Frontal cortex (tissue), 4 donors: ENCODE data around the gene INKA1. TPM values are rescaled to one million over a fixed set of nuclear protein-coding genes. Genes with fewer than 3 reads are reported as not detected.
A peak's percentile ranks its signal among the peaks of the same experiment; 100 is the strongest.

ENCODE experiments used
- DNase-seq, 2 donors: peaks; one replicate each; pipeline ENCODE4 v3.0.0; 2012; ENCODE audit warnings: low spot score in 2 of 2
- FAIRE-seq: peaks from 2 replicates; lab custom pipeline; 2012; peaks lifted over from hg19 to GRCh38; lab: Jason Lieb, UNC
- total RNA-seq: library from RNA; depleted of rRNA; stranded (reverse); fragments of >200 nt; gene quantifications from one replicate; pipeline ENCODE4 v1.2.3, GENCODE V29; 2014
- donor health status: control.
- donor health status: control.
- donor health status: control.

INKA1 gene
- total RNA-seq, 1 donor from 2014 or later = 14.3 TPM

- no peak for FAIRE-seq
- DNase-seq = no peak
Measured at GRCh38 chr3:49785565-49786356, 17.3 kb upstream of the INKA1 start.

GRCh38 chr3:49786357-49787181 lies 16.5 kb upstream of the INKA1 start, which contains the start of gene IP6K1:
Gene IP6K1, minus strand, starts transcription at chr3:49786542. Its CDS starts 38,502 bp downstream, at chr3:49748040.
- DNase-seq (peak; percentile 100), FAIRE-seq (peak; percentile 96)

- FAIRE-seq (no peak), DNase-seq (no peak)
Measured at GRCh38 chr3:49787182-49787464, 15.9 kb upstream of the INKA1 start.

DNA sequence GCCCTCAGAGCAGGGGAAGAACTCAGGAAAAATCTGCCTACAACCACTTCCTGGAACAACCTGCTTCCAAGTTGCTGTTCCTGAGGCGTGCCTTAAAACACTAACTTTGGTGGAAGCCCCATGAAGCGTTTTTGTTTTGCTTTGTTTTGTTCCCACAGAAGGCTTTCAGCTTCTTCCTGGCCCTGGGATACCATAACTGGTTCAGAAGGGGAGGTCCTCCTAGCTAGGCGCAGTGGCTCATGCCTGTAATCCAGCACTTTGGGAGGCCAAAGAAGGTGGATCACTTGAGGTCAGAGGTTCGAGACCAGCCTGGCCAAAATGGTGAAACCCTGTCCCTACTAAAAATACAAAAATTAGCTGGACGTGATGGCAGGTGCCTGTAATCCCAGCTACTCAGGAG lies 15.5 kb upstream of the INKA1 start:
- DNase-seq (no peak), FAIRE-seq (no peak)

DNA sequence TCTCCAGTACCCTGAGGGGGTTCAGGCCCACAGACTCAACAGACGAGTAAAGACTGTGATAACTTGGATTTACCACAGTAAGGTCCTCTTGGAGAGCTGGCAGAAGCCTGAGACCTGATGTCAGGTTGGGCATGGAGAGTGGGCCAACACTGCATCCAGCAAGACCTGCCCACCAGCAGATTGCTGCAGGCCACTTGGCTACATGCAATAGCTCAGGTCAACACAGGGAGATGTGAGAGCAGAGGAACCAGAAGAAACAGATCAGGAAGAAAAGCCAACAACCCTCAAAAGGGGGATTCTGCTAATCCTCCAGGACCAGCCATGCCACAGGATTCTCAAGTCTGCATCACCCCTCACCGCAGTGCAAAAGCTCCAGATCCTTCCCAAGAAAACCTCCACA lies 15.0 kb upstream of the INKA1 start:
- DNase-seq (no peak), FAIRE-seq (no peak)

- FAIRE-seq = no peak
- DNase-seq = no peak
Measured at GRCh38 chr3:49790626-49791411, 12.2 kb upstream of the INKA1 start.

- DNase-seq (no peak), FAIRE-seq (no peak)
Measured at GRCh38 chr3:49791571-49791970, 11.5 kb upstream of the INKA1 start.

GRCh38 chr3:49792371-49793150 lies 10.5 kb upstream of the INKA1 start:
- no peak for FAIRE-seq
- no peak for DNase-seq

- DNase-seq (no peak), FAIRE-seq (no peak)
Measured at GRCh38 chr3:49793486-49794085, 9.5 kb upstream of the INKA1 start.

DNA sequence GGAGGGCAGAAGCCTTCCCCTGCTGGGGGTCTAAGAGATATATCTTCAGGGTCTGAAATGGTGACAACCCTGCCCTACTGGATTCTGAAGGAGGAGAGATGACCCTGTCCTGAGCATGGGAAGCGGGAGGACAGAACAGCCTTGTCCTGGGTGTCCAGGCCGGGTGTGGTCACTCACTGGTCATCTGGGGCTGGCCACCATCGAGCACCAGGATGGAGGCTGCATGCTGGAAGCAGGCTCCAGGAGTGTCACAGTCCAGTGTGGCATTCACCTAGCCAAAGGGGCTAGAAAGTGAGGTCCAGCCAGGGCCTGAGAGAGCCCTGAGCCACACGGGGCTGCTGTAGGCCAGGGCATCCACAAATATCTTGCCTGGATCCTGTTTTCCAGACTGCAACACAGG lies 8.6 kb upstream of the INKA1 start:
- FAIRE-seq = no peak
- DNase-seq = no peak

DNA sequence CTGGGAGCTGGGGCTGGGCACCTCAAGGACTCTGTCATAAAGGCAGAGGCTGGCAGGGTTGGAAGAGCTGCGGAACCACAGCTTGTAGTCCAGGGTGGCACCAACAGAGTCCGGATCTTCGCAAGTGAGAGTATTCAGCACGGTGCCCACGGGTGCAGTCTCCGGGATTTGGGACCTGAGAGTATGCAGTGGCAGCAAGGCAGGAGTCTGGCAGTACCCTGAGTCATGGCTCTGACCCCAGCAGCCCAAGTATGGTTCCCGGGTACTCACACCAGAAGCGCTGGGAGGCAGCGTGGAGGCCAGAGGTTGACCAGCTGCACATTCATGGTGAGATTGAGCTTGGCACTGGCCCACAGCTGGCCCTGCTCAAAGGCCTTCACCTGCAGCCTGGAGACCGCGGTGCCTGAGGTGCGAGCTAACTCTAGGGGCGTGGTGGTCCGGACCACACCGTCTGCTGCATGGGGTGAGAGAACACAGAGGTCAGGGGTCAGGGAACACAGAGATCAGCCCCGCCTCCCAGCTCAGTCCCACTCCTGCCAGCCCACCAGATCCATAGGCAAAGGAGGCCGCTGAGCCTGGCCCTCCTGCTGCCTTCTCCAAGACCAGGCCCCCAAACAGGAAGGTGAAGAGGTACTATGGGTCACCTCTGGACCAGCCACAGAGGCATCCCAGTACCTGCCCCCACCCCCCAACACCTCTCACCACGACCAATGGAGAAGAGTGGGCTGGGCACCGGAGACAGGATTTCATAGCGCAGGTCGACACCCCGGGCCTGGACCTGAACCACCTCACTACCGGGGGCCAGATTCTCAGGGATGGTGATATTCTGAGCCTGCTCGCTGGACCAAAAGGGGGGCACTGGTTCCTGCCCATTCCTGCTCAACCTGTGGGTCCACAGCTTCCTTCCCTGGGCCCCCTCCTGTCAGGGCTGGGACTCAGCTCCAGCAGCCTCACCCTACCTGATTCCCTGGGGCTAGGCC lies 7.8 kb upstream of the INKA1 start:
- FAIRE-seq (no peak), DNase-seq (no peak)

DNA sequence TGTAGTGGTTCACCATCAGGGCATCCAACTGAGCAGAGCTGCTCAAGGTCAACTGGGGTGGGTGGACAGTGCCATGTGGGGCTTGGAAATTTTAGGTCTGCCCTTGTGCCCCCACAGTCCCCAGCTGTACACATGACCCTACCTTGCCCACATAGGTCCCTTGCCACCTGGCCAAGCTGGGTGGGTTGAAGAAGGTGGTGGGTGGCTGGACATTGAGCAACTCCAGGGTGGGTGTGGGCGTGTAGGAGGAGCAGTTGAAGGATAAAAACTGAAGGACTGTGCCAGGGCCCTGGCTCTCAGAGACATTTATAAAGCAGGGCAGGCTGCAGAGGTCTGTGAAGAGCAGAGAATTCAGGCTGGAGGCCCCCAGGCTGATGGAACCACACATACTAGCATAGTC lies 4.0 kb upstream of the INKA1 start:
- FAIRE-seq (no peak), DNase-seq (no peak)

- DNase-seq (no peak), FAIRE-seq (no peak)
Measured at GRCh38 chr3:49799761-49800160, 3.3 kb upstream of the INKA1 start, which contains the start of gene CDHR4. Gene CDHR4, minus strand, starts transcription at chr3:49799873. Its CDS starts 61 bp downstream, at chr3:49799812.

- DNase-seq = no peak
- FAIRE-seq = no peak
Measured at GRCh38 chr3:49801160-49801559, 1.9 kb upstream of the INKA1 start.

DNA sequence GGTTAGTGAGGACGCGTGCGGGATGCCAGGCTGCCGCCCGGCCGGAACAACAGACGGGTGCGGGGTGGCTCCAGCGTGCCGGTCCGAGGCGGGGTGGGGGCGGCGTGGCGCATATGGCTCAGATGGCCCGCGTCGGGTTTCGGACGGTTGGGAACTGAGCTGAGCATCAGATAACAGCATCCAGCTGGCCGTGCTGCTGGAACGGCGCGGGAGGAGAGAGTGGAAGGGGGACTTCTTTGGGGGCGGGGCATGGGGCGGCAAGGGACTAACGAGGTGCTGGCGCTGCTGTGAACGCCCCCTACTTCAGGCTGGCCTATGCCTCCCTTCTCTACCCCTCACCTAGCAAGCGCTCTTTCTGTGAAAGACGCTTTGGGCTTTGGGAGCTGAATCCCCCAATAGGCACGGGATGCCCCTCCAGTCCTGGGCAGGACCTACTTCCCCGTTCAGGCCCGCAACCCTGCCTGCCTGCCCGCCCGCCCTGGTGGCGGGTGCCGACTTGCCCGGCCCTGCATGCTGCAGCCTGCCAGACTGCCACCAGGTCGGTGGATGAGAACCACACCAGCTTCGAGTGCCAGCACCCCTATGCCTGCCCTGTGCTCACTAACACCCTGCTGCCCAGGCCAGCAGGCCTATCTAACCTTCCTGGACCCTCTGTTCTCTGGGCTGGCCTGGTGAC lies 542 bp downstream of the INKA1 start:
- DNase-seq (peak in 1 of 2 donors; percentile 45), FAIRE-seq (no peak)

DNA sequence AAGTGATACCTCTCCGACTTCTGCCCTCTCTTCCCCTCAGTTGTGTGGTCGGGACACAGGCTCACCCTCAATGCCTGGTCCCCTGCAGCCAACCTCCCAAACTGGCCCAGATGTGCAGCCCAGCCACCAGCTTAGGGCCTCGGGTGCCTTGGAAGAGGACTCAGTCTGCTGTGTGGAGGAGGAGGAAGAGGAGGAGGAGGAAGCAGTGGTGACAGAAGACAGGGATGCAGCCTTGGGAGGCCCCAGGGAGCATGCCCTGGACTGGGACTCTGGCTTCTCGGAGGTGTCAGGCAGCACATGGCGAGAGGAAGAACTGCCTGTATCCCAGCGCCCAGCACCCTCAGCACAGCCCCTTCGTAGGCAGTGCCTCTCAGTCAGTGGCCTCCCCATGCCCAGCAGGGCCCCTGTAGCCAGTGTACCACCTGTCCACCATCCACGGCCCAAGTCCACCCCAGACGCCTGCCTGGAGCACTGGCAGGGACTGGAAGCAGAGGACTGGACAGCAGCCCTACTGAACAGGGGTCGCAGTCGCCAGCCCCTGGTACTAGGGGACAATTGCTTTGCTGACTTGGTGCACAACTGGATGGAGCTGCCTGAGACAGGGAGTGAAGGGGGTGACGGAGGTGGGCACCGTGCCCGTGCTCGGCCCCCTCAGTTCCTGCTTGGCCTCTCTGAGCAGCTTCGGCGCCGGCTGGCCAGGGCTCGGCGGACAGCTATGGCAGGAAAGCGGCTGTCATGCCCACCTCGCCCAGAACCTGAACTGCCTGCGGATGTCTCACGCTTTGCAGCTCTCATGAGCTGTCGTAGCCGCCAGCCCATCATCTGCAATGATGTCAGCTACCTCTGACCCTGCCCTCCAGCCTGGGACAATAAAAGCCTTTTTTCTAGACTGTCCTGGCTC lies 1.3 kb downstream of the INKA1 start:
- DNase-seq (no peak), FAIRE-seq (no peak)

- no peak for FAIRE-seq
- peak in 1 of 2 donors; percentile 48 for DNase-seq
Measured at GRCh38 chr3:49805367-49805782, 2.3 kb downstream of the INKA1 start.
